Measurements from ENCODE around the gene RAP1A.

DNA sequence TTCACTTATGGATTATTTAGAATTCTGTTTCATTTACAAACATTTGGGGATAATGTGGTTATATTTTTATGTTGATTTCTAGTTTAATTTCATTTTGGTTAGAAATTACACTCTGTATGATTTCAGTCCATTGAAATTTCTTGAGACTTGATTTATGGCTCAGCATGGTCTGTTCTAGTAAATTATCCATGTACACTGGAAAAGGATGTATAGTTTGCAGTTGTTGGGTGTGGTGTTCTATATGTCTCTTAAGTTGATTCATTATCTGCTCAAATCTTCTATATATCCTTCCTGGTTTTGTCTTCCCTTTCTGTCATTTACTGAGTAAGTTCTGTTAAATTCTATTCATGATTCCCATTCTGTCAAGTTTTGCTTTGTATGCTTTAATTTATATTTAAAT lies 52.3 kb downstream of the RAP1A start:
- no peak for TF ChIP-seq POLR2A (IDR thresholded peaks at IDR 0.05)
- TF ChIP-seq, protein P1, sequence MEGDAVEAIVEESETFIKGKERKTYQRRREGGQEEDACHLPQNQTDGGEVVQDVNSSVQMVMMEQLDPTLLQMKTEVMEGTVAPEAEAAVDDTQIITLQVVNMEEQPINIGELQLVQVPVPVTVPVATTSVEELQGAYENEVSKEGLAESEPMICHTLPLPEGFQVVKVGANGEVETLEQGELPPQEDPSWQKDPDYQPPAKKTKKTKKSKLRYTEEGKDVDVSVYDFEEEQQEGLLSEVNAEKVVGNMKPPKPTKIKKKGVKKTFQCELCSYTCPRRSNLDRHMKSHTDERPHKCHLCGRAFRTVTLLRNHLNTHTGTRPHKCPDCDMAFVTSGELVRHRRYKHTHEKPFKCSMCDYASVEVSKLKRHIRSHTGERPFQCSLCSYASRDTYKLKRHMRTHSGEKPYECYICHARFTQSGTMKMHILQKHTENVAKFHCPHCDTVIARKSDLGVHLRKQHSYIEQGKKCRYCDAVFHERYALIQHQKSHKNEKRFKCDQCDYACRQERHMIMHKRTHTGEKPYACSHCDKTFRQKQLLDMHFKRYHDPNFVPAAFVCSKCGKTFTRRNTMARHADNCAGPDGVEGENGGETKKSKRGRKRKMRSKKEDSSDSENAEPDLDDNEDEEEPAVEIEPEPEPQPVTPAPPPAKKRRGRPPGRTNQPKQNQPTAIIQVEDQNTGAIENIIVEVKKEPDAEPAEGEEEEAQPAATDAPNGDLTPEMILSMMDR (IDR thresholded peaks at IDR 0.05 in 8 of 11, conservative IDR thresholded peaks at IDR 0.05 in 3 of 11) = no peak

All from spleen (tissue), 7 donors.